HG03439 (cell line): ENCODE measurements around the gene DNMT3B.

Experiments
- ATAC-seq: cut with Tn5 transposase; IDR thresholded peaks from one replicate; pipeline ENCODE4 v1.9.1; 2021; ENCODE audit warnings: mild to moderate bottlenecking, moderate library complexity; ENCODE audit not compliant: unreplicated experiment

The DNMT3B gene

DNA sequence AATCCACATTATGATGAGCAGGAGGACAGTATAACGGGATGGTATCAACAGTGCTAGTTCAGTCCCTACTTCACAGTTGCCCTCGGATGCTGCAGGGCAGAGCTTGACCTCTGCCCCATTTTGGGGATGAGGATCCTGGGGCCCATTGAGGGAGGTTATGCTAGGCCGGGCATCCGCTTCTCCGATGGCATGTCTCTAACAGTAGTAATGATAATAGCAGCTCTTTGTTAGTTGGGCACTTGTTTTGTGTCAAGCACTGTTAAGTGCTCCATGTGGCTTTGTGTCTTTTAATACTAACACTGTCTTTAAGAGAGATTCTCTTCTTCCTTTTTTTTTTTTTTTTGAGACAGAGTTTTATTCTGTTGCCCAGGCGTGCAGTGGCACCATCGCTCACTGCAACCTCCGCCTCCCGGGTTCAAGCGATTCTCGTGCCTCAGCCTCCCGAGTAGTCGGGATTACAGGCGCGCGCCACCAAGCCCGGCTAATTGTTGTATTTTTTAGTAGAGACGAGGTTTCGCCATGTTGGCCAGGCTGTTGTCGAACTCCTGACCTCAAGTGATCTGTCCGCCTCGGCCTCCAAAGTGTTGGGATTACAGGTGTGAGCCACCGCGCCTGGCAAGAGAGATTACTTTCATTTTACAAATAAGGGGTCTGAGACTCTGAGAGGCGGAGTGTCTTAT is 58.7 kb downstream of the DNMT3B start:
- no peak for ATAC-seq

GRCh38 chr20:32822225-32822624 is 60.0 kb downstream of the DNMT3B start:
- ATAC-seq, result no peak

DNA sequence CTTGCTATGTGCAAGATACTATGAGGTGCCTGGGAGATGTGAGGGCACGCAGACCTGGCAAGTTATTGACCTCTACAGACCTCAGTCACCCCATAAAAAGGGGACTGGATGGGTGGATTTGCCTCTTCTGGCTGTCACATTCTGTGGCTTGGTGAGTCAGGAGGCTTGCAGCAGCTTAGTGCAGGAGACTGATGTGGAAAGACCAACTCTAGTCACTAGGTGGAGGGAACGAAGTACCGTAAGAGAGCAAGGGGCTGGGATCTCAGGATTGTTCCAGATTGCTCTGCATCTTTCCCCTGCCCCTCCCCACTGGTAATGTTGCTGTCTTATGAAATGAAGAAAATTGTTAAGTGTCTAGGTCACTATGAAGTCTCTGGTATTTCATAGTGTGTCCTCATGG is 60.9 kb downstream of the DNMT3B start:
- ATAC-seq, result no peak

DNA sequence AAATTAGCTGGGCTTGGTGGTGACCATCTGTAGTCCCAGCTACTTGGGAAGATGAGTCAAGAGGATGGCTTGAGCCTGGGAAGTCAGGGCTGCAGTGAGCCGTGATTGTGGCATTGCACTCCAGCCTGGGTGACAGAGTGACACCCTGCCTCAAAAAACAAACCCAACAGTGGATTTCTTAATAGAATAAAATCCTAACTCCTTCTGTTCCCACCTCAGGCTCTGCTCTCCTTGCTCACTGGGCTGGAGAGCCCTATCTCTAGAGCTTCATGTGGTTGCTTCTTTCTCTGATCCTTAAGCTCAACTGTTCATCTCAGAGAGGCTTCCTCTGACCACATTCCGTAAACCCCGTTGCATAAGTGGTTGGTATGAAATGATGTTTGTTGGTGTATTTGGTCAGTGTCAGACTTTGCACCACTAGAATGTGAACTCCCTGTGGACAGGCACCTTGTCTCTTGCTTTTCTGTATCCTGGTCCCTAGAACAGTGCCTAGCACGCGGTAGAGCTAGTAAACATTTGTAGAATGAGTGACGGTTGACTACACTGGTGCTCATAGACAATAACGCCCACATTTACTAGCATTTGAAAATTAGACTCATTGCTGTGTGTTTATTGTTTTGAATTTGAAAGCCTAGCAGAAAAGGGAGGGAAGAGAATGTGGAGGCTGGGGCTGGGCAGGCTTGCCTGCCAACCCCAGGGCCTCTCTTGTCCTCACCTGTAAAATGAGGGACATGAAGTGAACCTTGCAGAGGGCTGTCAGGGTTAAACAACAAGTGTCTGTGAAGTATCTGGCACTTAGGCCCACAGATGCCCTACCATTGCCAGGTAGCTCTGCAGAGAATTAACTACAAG is 61.8 kb downstream of the DNMT3B start:
- ATAC-seq, result no peak

DNA sequence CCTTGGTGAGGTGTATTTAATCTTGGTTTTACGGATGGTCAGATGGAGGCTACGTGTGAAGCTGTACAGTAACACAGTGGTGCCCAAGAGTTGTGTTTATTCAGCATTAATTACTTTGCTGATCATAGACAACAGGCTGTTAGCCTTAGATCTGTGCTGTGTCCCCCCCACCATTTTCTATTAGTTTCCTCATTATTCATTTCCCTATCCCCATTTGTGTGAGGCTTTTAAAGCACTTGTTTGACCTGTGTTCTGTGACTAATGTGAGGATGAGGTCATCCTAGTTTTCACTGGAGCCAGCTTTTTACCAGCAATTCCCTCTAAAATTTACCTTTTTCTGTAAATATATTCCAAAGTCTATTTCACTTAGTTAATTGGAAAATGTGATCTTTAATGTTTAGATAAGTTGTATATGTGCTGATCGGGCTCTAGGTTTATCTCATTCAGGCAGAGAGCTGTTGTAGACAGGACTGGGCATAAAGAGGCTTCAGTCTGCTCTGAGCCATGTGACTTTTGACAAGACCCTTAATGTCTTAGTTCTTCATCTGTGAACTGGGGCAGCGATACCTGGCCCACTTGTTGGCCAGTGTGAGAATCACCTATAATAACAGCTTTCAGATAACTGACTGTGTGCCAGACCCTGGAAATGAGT is 66.0 kb downstream of the DNMT3B start:
- ATAC-seq, result no peak

- no peak for ATAC-seq
Observed at GRCh38 chr20:32829311-32830005, 67.3 kb downstream of the DNMT3B start.

- ATAC-seq, result no peak
Observed at GRCh38 chr20:32830437-32830836, 68.3 kb downstream of the DNMT3B start.

DNA sequence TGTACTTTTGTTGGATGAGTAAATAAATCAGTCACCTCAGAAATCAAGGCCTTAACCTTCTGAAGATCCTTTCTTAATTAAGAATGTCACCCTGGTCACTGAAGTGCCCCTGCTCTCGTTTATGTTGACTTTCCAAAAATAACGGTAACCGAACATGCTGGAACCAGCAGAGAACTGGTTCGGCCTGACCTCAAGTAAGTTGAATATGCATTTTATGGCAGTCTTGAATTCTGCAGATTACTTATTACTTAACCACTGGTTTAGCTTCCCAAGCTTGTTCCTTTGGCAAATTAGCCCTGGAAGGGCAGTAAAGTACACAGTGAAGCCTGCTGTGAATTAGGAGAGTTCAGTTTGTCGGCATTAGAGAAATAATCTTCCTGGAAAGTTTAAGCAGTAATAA is 69.8 kb downstream of the DNMT3B start:
- ATAC-seq, result no peak

DNA sequence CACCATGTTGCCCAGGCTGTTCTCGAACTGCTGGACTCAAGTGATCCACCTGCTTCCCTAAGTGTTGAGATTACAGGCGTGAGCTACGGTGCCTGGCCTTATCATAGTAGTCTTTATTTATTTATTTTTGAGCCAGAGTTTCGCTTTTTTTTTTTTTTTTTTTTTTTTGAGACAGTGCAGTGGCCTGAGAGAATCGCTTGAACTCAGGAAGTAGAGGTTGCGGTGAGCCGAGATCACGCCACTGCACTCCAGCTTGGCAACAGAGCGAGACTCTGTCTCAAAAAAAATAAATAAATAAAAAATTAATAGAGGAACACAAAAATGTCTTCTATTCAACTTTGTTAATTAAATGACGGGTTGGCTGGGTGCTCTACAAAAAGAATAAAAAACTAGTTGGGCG is 70.5 kb downstream of the DNMT3B start:
- no peak for ATAC-seq

- ATAC-seq, result no peak
Observed at GRCh38 chr20:32834972-32835371, 72.8 kb downstream of the DNMT3B start.

DNA sequence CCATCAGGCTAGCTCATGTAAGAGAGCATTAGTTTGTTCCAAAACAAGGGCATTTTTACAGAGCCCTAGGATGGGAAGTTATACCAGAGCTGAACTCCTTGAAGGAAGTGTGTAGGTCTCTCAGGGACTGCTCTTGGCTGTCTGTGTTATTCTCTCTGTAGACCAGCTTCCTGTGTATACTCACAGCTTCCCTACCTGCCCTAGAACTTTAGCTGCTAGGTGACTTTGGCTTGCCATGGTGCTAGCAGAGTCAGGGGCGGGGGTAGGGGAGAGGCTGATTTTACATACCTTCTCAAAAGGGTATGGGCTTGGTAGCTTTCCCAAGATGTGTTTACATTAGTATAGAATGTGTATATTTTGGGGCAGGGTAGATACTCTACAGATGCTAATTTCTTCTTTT is 75.0 kb downstream of the DNMT3B start:
- ATAC-seq, result no peak

DNA sequence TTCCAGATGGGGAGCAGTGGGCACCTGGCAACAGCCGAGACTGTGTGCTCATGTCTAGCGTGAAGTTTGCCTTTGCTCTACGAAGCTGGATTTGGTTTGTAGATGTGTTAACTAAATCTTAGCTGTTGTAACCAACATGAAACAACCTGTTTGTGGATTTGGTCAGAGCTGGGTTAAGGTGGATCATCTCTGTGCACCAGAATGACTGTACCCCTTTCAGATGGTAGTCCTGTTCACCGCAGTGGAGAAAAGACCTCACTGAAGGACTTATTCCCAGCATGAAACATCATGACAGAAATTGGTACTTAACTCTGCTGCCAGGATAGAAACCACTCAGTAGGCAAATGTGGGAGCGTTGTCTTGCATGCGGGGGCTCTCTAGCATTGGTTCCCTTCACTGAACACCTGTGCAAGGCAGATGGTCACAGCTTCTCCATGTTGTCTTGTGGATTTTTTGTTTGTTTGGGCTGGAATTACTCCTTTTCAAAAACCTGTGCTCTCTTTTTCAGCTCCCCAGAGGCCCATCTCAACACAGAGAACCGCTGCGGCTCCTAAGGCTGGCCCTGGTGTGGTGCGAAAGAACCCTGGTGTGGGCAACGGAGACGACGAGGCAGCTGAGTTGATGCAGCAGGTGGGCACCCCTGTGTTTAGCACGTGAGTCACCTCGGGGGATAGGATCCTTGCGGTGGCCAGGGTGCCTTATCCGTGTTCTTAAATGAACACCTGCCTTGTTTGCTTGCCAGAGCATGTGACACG is 77.2 kb downstream of the DNMT3B start:
- ATAC-seq, result no peak

- ATAC-seq, result no peak
Observed at GRCh38 chr20:32839982-32840285, 77.7 kb downstream of the DNMT3B start.

DNA sequence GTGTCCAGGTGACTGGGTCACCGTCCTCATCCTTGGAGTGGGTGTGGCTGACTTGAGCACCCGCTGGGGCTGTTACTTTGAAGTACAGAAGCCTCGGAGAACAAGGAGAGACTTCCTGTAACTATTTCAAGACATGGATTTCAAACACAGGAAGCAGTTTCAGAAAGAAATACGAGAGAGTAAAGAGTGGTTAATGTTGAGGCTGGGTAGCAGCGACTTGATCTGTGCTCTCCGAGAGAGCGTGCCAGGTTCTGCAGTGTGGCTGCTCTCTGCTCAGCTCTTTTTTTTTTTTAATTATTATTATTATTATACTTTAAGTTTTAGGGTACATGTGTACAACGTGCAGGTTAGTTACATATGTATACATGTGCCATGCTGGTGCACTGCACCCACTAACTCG is 79.0 kb downstream of the DNMT3B start:
- ATAC-seq, result no peak

DNA sequence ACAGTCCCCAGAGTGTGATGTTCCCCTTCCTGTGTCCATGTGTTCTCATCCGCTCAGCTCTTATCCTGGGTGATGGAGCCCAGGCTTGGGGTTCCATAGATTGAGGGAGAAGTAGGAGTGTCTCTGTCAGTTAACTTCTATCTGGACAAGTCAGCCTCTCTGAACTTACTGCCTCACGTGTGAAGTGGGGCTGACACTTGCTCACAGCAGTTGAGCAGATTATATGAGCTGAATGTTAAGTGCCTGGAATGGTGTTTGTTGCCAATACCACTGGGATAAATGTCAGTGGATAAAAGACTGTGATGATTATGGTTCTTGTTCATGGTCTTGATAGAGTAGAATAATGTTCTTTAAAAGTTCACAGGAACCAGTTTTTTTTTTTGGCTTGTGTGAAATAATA is 79.4 kb downstream of the DNMT3B start:
- ATAC-seq, result no peak

GRCh38 chr20:32842688-32843524 is 80.7 kb downstream of the DNMT3B start:
- ATAC-seq, result no peak

DNA sequence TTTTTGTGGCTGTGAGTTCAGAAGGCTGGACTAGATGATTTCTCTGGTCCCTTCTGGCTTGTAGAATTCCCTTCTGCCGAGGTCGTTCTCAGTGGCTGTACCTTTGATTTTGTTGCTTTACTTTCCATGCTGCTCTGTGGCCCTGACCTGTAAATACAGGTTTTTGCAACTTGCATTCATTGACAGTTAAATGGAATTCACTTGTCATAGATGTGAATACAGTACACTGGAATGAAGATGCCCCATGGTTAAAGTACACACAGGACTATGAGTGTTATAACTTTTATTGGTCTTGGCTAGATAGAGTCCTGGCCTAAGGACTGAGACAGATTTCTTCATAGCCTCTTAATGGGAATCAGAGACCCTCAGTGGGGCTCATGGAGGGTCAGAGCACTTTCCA is 83.6 kb downstream of the DNMT3B start:
- no peak for ATAC-seq

- ATAC-seq, result no peak
Observed at GRCh38 chr20:32846852-32847251, 84.7 kb downstream of the DNMT3B start.

DNA sequence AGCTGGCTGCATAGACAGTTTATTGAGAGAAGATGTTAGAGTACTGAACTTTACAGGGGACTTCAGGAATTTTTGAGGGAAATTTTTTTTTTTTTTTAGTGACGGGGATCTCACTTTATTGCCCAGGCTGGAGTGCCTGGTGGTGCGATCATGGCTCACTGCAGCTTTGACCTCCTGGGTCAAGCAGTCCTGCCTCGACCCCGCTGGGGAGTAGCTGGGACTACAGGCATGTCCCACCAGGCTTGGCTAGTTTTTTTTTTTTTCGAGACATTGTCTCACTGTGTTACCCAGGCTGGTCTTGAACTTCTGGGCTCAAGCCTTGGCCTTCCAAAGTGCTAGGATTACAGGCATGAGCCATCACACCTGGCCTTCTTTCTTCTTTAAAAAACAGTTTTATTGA is 85.8 kb downstream of the DNMT3B start:
- ATAC-seq, result no peak

DNA sequence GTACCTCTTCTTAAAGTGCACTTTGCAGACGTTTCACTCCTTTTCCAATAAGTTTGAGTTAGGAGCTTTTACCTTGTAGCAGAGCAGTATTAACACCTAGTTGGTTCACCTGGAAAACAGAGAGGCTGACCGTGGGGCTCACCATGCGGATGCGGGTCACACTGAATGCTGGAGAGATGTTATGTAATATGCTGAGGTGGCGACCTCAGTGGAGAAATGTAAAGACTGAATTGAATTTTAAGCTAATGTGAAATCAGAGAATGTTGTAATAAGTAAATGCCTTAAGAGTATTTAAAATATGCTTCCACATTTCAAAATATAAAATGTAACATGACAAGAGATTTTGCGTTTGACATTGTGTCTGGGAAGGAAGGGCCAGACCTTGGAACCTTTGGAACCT is 86.7 kb downstream of the DNMT3B start:
- no peak for ATAC-seq
